Sigmoid colon (tissue), 4 donors: Measurements from ENCODE around the gene ATAT1.

Experiments
- EP300 ChIP-seq, 4 donors: sonication (generic); formaldehyde crosslinking; IDR thresholded peaks; one replicate each; pipeline ENCODE4 v1.6.1; 2017; ENCODE audit warnings: antibody characterized with exemption in 4 of 4
- POLR2AphosphoS5 ChIP-seq, 4 donors: sonication (generic); formaldehyde crosslinking; IDR thresholded peaks; one replicate each; pipeline ENCODE4 v1.6.1; 2017; ENCODE audit warnings: antibody characterized with exemption in 4 of 4
- TF ChIP-seq, protein P1 (sequence below), 4 experiments: fragments of 450-650 bp in 3 of 4; fragments of 200-600 bp in 1 of 4; IDR thresholded peaks; one replicate each; pipeline ENCODE4 v1.5.1; 2016 to 2019; ENCODE audit warnings: antibody characterized with exemption in 4 of 4, mild to moderate bottlenecking in 3 of 4, moderate library complexity in 2 of 4

GRCh38 chr6:30625511-30625910 is 1.2 kb upstream of the ATAT1 start:
- TF ChIP-seq POLR2AphosphoS5 (IDR thresholded peaks at IDR 0.05) (no peak), EP300 (IDR thresholded peaks at IDR 0.05) (no peak)
- TF ChIP-seq, protein P1, sequence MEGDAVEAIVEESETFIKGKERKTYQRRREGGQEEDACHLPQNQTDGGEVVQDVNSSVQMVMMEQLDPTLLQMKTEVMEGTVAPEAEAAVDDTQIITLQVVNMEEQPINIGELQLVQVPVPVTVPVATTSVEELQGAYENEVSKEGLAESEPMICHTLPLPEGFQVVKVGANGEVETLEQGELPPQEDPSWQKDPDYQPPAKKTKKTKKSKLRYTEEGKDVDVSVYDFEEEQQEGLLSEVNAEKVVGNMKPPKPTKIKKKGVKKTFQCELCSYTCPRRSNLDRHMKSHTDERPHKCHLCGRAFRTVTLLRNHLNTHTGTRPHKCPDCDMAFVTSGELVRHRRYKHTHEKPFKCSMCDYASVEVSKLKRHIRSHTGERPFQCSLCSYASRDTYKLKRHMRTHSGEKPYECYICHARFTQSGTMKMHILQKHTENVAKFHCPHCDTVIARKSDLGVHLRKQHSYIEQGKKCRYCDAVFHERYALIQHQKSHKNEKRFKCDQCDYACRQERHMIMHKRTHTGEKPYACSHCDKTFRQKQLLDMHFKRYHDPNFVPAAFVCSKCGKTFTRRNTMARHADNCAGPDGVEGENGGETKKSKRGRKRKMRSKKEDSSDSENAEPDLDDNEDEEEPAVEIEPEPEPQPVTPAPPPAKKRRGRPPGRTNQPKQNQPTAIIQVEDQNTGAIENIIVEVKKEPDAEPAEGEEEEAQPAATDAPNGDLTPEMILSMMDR (IDR thresholded peaks at IDR 0.05), result no peak
